H9 (cell line): ENCODE measurements around the gene ZRANB3. TPM values are rescaled to one million over a fixed set of nuclear protein-coding genes. Genes with fewer than 3 reads are reported as not detected.

ENCODE experiments used
- DNase-seq: peaks from one replicate; pipeline ENCODE4 v3.0.0-alpha.2; 2017
- H2AFZ ChIP-seq: one replicate; pipeline ENCODE4 v1.6.1; 2013; ENCODE audit warnings: mild to moderate bottlenecking, low read length, control low read depth, moderate library complexity
- H2AK5ac ChIP-seq: 2 replicates; pipeline ENCODE4 v1.6.1; 2013; ENCODE audit warnings: low read length, control low read depth, mixed read lengths; ENCODE audit not compliant: insufficient read length
- H2BK120ac ChIP-seq: one replicate; pipeline ENCODE4 v1.6.1; 2013; ENCODE audit warnings: low read depth, mild to moderate bottlenecking, low read length, control low read depth, inconsistent platforms; ENCODE audit not compliant: poor library complexity, severe bottlenecking
- H2BK12ac ChIP-seq: 2 replicates; pipeline ENCODE4 v1.6.1; 2013; ENCODE audit warnings: low read length, control low read depth, mixed read lengths, low read depth; ENCODE audit not compliant: insufficient read length
- H2BK15ac ChIP-seq: 2 replicates; pipeline ENCODE4 v1.6.1; 2013; ENCODE audit warnings: low read depth, low read length, control low read depth
- H2BK20ac ChIP-seq: one replicate; pipeline ENCODE4 v1.6.1; 2013; ENCODE audit warnings: low read depth, mild to moderate bottlenecking, low read length, control low read depth, inconsistent platforms; ENCODE audit not compliant: poor library complexity, severe bottlenecking
- H2BK5ac ChIP-seq: 2 replicates; pipeline ENCODE4 v1.6.1; 2013; ENCODE audit warnings: low read length, control low read depth, mixed read lengths; ENCODE audit not compliant: insufficient read length
- H3K14ac ChIP-seq: 2 replicates; pipeline ENCODE4 v1.6.1; 2013; ENCODE audit warnings: low read length, control low read depth; ENCODE audit not compliant: insufficient read depth
- H3K18ac ChIP-seq: 2 replicates; pipeline ENCODE4 v1.6.1; 2013; ENCODE audit warnings: low read depth, mild to moderate bottlenecking, mixed read lengths, low read length, control low read depth; ENCODE audit not compliant: insufficient read length
- H3K23ac ChIP-seq: 2 replicates; pipeline ENCODE4 v1.6.1; 2013; ENCODE audit warnings: low read length, control low read depth, mixed read lengths, low read depth; ENCODE audit not compliant: insufficient read length
- H3K23me2 ChIP-seq: 2 replicates; pipeline ENCODE4 v1.6.1; 2013; ENCODE audit warnings: low read depth, mild to moderate bottlenecking, mixed read lengths, low read length, control low read depth; ENCODE audit not compliant: insufficient read length, poor library complexity, severe bottlenecking
- H3K27ac ChIP-seq: 2 replicates; pipeline ENCODE4 v1.5.1; 2013; ENCODE audit warnings: low read length, control low read depth, mixed read lengths, low read depth; ENCODE audit not compliant: insufficient read length
- H3K27me3 ChIP-seq: 2 replicates; pipeline ENCODE4 v1.6.1; 2013; ENCODE audit warnings: low read length, control low read depth, inconsistent platforms; ENCODE audit not compliant: insufficient read depth
- H3K4ac ChIP-seq: 2 replicates; pipeline ENCODE4 v1.6.1; 2013; ENCODE audit warnings: low read depth, mild to moderate bottlenecking, control low read depth, inconsistent platforms, low read length, moderate library complexity
- H3K4me1 ChIP-seq: 2 replicates; pipeline ENCODE4 v1.6.1; 2013; ENCODE audit warnings: low read length, control low read depth, inconsistent platforms; ENCODE audit not compliant: insufficient read depth
- H3K4me2 ChIP-seq: 2 replicates; pipeline ENCODE4 v1.6.1; 2013; ENCODE audit warnings: low read length, control low read depth, mixed read lengths; ENCODE audit not compliant: insufficient read length, insufficient read depth
- H3K56ac ChIP-seq: 2 replicates; pipeline ENCODE4 v1.6.1; 2013; ENCODE audit warnings: low read depth, mild to moderate bottlenecking, mixed read lengths, low read length, control low read depth; ENCODE audit not compliant: insufficient read length
- H3K79me1 ChIP-seq: 2 replicates; pipeline ENCODE4 v1.6.1; 2013; ENCODE audit warnings: low read depth, mild to moderate bottlenecking, moderate library complexity, low read length, control low read depth, inconsistent platforms; ENCODE audit not compliant: insufficient read depth, poor library complexity, severe bottlenecking
- H3K79me2 ChIP-seq: 2 replicates; pipeline ENCODE4 v1.6.1; 2013; ENCODE audit warnings: low read length, control low read depth, inconsistent platforms; ENCODE audit not compliant: insufficient read depth
- H3K9ac ChIP-seq: 2 replicates; pipeline ENCODE4 v1.6.1; 2013; ENCODE audit warnings: low read length, control low read depth, mixed read lengths; ENCODE audit not compliant: insufficient read length; ENCODE audit errors: extremely low read depth
- H3K9me3 ChIP-seq: one replicate; pipeline ENCODE4 v1.6.1; 2013; ENCODE audit warnings: low read depth, low read length, inconsistent platforms; ENCODE audit not compliant: control insufficient read depth
- H3T11ph ChIP-seq: one replicate; pipeline ENCODE4 v1.6.1; 2013; ENCODE audit warnings: mild to moderate bottlenecking, low read length, control low read depth, inconsistent platforms
- H4K20me1 ChIP-seq: one replicate; pipeline ENCODE4 v1.6.1; 2013; ENCODE audit not compliant: control insufficient read depth, insufficient read length, insufficient read depth
- H4K5ac ChIP-seq: 2 replicates; pipeline ENCODE4 v1.6.1; 2013; ENCODE audit warnings: low read depth, mild to moderate bottlenecking, mixed read lengths, low read length, control low read depth; ENCODE audit not compliant: insufficient read length
- H4K8ac ChIP-seq: replicated peaks from 2 replicates; pipeline ENCODE4 v1.6.1; 2013; ENCODE audit warnings: low read length, control low read depth, mixed read lengths, low read depth; ENCODE audit not compliant: insufficient read length
- H4K91ac ChIP-seq: 2 replicates; pipeline ENCODE4 v1.6.1; 2013; ENCODE audit warnings: low read depth, mild to moderate bottlenecking, moderate library complexity, mixed read lengths, low read length, control low read depth; ENCODE audit not compliant: insufficient read length
- H3K27ac Mint-ChIP-seq, 3 experiments: 2 replicates in 2 of 3; 3 replicates in 1 of 3; pipeline ENCODE4 v1.8.0; 2020 to 2021; ENCODE audit warnings: mixed read lengths in 3 of 3, mild to moderate bottlenecking in 1 of 3, moderate library complexity in 1 of 3
- H3K27me3 Mint-ChIP-seq: 2 replicates; pipeline ENCODE4 v1.8.0; 2021; ENCODE audit warnings: low read depth, mild to moderate bottlenecking, moderate library complexity, mixed read lengths
- H3K36me3 Mint-ChIP-seq, 3 experiments: 2 replicates in 2 of 3; 3 replicates in 1 of 3; pipeline ENCODE4 v1.8.0; 2020 to 2021; ENCODE audit warnings: low read depth in 3 of 3, mixed read lengths in 3 of 3; ENCODE audit not compliant: insufficient read depth in 1 of 3
- H3K4me1 Mint-ChIP-seq, 2 experiments: 2 replicates each; pipeline ENCODE4 v1.8.0; 2020; ENCODE audit warnings: mixed read lengths in 2 of 2
- H3K4me3 Mint-ChIP-seq, 2 experiments: 2 replicates in 1 of 2; 3 replicates in 1 of 2; pipeline ENCODE4 v1.8.0; 2020 to 2021; ENCODE audit warnings: mild to moderate bottlenecking in 2 of 2, mixed read lengths in 2 of 2, moderate library complexity in 1 of 2
- H3K9me3 Mint-ChIP-seq, 2 experiments: 2 replicates in 1 of 2; 3 replicates in 1 of 2; pipeline ENCODE4 v1.8.0; 2020; ENCODE audit warnings: mild to moderate bottlenecking in 2 of 2, mixed read lengths in 2 of 2, moderate library complexity in 1 of 2
- WGBS: extraction: QIAGEN DNeasy Blood & Tissue Kit; methylation state at CpG from one replicate; pipeline ENCODE4 v1.1.7; 2013; ENCODE audit warnings: missing lambda C conversion rate, low lambda C conversion rate, mixed read lengths; ENCODE audit not compliant: insufficient read length; ENCODE audit errors: extremely low coverage; 5-methylcytosine and 5-hydroxymethylcytosine counted together
- total RNA-seq: library from RNA; stranded (reverse); gene quantifications from 2 replicates; pipeline ENCODE4 v1.2.1, GENCODE V29; 2021
- TF ChIP-seq, protein P1 (sequence below): fragments of 200-600 bp; sonication (generic); conservative IDR thresholded peaks from 3 replicates; pipeline ENCODE4 v1.8.0; 2021; ENCODE audit warnings: antibody characterized with exemption, mild to moderate bottlenecking

ZRANB3 gene
- total RNA-seq, 1 experiment from 2014 or later: 16.7 TPM

DNA sequence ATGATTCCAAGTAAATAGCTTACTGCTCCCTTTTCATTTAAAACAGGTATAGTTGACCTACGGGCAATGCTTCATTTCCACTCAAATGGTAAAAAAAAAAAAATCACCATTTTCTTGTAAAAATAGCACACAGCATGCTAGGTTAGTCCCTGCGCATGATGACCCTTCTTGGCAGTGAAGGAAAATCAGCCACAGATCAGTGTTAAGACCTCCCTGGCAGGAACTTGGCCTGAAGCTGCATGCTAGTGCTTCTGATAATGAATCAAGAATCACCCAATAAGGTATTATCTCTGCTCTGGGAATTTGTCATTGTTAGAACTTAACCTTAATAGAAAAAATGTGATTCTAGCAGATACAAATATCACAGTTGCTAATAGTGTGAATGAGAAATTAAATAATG, 312.6 kb downstream of the ZRANB3 start:
- TF ChIP-seq, protein P1, sequence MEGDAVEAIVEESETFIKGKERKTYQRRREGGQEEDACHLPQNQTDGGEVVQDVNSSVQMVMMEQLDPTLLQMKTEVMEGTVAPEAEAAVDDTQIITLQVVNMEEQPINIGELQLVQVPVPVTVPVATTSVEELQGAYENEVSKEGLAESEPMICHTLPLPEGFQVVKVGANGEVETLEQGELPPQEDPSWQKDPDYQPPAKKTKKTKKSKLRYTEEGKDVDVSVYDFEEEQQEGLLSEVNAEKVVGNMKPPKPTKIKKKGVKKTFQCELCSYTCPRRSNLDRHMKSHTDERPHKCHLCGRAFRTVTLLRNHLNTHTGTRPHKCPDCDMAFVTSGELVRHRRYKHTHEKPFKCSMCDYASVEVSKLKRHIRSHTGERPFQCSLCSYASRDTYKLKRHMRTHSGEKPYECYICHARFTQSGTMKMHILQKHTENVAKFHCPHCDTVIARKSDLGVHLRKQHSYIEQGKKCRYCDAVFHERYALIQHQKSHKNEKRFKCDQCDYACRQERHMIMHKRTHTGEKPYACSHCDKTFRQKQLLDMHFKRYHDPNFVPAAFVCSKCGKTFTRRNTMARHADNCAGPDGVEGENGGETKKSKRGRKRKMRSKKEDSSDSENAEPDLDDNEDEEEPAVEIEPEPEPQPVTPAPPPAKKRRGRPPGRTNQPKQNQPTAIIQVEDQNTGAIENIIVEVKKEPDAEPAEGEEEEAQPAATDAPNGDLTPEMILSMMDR: no peak
- H3K27ac ChIP-seq: no peak overlapping the region
- H3K9me3 Mint-ChIP-seq: no peaks in the 10 kb centered on the region
- H3K4me3 Mint-ChIP-seq: no peak overlapping the region
- H3K18ac ChIP-seq: no peak overlapping the region
- no peaks in the 10 kb centered on the region for H3K4me1 ChIP-seq
- H3K27me3 Mint-ChIP-seq: no peaks in the 10 kb centered on the region
- H2BK20ac ChIP-seq: no peak overlapping the region
- H3K36me3 Mint-ChIP-seq: peaks cover 2 to 6% (median 3%) of the 10 kb centered on the region in 3 experiments; a peak in 4 of 7 replicates
- no peak overlapping the region for H2BK5ac ChIP-seq
- no peak overlapping the region for H3T11ph ChIP-seq
- no peaks in the 10 kb centered on the region for H4K20me1 ChIP-seq
- H2BK120ac ChIP-seq: no peak overlapping the region
- no peak overlapping the region for H4K5ac ChIP-seq
- no peak for DNase-seq
- H3K23me2 ChIP-seq: no peaks in the 10 kb centered on the region
- no peak overlapping the region for H3K23ac ChIP-seq
- no peaks in the 10 kb centered on the region for H3K79me1 ChIP-seq
- no peak overlapping the region for H4K8ac ChIP-seq
- no peak overlapping the region for H3K14ac ChIP-seq
- H3K79me2 ChIP-seq: no peaks in the 10 kb centered on the region
- no peak overlapping the region for H3K4ac ChIP-seq
- no peak overlapping the region for H4K91ac ChIP-seq
- H3K4me2 ChIP-seq: no peak overlapping the region
- peaks cover 2 to 3% of the 10 kb centered on the region in 2 experiments for H3K4me1 Mint-ChIP-seq
- H2BK15ac ChIP-seq: no peak overlapping the region
- no peaks in the 10 kb centered on the region for H3K9me3 ChIP-seq
- no peak overlapping the region for H3K56ac ChIP-seq
- H2BK12ac ChIP-seq: no peak overlapping the region
- H2AK5ac ChIP-seq: no peak overlapping the region
- WGBS: no CpG with 5 or more reads among the region's 2 CpGs
- no peak overlapping the region for H3K9ac ChIP-seq
- no peak overlapping the region for H3K27ac Mint-ChIP-seq
- no peaks in the 10 kb centered on the region for H3K27me3 ChIP-seq
- no peak overlapping the region for H2AFZ ChIP-seq
